NCI-H2171 (cell line): ENCODE results near the gene WBP2.

Experiments
- DNase-seq: peaks from one replicate; lab custom pipeline; 2025; lab: John Stamatoyannopoulos, UW

The WBP2 gene

GRCh38 chr17:75827308-75828075, 27.6 kb downstream of the WBP2 start:
- DNase-seq, result peak; percentile 73

DNA sequence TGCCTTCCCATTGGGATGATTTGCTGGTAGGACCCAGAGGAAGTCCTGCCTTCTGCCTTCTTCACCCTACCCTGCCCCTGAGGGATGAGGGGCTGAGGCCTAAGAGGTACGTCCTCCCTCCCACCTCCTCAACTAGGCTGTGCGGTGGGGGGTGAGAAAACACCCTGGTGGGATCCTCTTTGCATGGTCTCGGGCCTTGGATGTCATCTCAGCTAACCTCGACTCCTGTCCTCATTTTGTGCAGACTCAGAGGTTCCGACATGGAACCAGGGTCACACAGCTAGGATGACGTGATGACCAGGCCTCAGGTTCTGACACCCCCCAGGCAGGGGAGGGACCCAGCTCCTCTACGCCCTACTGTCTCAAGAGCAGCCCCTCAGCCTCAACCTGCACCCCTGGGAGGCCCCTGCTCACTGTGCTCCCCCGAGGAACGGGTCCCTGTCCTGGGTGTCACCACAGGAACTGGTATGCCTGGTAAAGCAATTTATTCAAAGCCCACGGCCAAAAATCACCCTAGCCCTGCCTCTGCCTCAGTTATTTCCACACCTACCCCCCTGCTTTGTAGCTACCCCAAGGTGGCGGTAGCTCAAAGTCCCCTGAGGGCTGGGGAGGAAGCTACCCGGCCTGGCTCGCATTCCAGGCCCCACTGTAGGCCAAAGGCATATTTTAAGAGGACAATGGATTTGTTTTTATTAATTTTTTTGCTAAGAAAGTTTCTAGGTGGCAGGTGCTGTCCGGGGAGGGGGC, 28.4 kb downstream of the WBP2 start:
- DNase-seq, result no peak

GRCh38 chr17:75825748-75826370, 29.3 kb downstream of the WBP2 start:
- DNase-seq, result no peak

DNA sequence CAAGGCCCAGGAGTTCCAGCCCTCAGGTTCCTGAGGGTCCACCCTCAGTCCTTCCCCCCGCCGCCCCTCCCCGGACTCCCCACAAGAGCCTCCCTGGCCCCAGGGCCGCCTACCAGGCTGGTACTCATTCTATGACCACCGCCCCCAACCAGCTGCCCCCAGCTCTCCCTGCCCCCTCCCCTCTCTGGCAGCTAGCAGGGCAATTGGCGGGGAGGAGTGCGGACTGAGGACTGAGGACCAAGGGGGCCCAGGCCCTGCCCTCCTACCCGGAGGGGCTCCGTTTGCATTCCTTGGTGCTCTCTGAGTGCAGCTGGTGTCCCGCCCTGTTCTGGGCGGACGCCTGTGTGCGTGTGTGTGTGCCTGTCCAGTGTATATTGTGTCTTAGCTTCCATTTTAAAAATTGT, 30.0 kb downstream of the WBP2 start:
- DNase-seq, result no peak

- no peak for DNase-seq
These were observed 30.5 kb downstream of the WBP2 start for GRCh38 chr17:75824666-75825065.

DNA sequence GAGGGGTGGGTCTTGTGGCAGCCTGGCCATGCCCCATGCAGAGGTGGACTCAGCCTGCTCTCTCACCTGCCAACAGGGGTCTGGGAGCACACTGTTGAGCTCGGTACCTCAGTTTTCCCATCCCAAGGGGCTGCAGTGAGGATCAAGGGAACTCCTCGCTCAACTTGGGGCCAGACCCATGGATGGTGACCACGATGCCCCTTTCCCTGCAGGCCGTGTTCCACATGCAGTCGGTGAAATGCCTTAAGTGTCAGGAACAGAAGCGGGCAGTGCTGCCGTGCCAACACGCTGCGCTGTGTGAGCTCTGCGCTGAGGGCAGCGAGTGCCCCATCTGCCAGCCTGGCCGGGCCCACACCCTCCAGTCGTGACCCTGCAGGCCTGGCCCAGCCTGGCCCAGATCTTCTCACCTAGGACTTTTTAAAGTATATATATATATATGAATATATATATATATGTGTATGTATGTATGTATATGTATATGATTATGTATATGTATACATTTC, 31.0 kb downstream of the WBP2 start:
- no peak for DNase-seq

- DNase-seq, result no peak
These were observed 31.7 kb downstream of the WBP2 start for GRCh38 chr17:75823257-75824041.

GRCh38 chr17:75822800-75823166, 32.4 kb downstream of the WBP2 start:
- no peak for DNase-seq

DNA sequence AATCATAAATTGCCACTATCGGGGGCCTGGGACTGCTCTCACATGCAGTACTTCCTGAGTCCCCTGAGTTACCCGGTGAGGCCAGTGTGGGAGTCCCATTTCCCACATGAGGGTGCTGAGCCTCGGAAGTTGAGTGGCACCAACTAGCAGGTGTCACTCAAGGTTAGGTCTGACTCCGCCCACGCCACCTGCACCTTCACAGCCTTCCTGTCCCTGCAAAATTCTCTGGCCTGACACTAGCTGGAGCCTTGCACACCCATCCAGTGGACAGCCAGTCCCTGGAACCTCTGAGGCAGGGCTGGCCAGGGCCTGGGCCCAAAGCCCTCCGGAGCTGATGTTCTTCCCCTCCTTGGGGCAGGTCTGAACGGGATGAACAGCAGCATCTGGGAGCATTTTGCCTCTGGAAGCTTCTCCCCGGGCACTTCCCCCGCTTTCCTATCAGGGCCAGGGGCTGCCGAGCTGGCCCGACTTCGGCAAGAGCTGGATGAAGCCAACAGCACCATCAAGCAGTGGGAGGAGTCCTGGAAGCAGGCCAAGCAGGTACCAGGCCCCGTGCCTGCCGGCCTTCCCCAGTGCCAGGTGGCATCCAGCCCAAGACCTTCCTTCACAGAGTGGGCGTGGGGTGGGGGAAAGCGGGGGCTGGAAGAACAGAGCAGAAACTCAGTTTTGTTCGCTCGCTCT, 32.9 kb downstream of the WBP2 start:
- peak; percentile 38 for DNase-seq

DNA sequence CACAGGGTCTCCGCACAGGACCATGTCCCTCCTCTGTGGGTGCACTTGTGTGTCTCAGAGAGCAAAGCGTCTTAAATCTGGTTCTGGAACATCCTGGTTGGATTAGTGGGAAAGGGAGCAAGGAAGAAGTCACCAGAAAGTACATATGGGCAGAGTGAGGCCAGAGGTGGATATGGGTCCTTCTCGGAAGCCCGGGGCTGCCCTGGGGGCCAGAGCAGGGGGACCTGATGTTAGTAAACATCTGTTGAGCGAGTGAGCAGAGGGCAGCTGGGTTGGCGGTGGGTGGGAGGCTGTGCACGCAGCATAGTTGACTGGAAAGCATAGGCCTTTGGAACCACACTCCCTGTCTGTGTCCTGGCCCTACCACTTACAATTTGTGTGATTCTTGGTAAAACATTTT, 33.6 kb downstream of the WBP2 start:
- DNase-seq, result no peak

DNA sequence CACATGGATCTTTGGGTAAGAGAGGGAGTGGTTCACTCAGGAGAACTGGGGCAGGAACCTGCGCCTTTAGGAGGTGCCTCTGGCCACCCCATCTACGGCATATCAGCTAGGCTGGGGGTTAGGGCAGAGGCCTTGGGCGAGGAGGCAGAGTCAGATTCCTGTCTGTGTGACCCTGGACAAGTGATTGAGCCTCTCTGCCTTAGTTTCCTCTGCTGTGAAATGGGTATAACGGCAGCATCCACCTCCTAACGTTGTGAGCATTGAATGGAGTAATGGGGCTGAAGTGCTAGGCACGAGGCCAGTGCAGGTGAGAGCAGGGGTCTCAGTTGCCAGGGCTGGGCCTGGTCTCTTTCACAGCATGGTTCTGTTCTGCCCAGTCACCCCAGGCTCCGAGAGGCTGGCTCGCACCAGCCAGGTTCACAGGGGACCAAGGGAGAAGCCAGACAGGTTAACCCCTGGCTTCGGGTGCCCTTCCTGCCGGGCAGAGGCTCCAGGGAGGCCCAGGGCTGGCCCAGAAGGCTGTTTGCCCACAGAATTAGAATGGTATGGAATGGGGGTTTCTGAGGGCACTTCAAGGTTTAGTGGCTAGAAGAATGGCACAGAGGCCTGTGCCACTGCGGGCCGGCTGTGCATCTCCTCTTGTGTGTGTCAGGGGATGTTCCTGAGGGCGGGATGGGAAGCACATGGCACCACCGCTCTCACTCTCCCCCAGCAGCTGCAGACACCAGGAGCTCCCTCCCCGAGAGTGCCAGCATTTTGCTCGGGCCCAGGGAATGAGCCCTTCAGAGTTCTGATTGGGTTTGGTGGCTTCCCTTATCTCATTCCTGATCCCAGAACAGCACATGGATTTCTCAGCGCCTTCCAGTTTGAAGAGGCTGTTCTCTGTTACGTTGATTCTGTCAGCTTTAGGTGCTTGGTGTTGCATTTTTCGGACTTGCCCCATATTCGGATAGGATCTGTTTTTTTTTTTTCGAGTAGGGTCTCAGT, 34.7 kb downstream of the WBP2 start:
- no peak for DNase-seq

DNA sequence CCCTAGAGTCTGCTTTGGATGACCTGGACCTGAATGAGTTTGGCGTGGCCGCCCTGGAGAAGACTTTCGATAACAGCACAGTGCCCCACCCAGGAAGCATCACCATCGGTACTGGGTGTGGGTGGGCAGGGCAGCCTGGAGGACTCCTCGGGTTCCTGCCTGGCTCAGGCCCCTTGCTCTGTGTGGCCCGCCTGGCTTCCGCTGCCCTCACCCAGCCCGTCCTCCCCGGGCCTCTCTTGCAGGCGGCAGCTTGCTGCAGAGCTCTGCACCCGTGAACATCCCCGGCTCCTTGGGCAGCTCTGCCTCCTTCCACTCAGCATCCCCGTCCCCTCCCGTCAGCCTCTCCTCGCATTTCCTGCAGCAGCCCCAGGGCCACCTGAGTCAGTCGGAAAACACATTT, 35.5 kb downstream of the WBP2 start:
- DNase-seq, result no peak

GRCh38 chr17:75819116-75819515, 36.0 kb downstream of the WBP2 start:
- DNase-seq, result no peak

DNA sequence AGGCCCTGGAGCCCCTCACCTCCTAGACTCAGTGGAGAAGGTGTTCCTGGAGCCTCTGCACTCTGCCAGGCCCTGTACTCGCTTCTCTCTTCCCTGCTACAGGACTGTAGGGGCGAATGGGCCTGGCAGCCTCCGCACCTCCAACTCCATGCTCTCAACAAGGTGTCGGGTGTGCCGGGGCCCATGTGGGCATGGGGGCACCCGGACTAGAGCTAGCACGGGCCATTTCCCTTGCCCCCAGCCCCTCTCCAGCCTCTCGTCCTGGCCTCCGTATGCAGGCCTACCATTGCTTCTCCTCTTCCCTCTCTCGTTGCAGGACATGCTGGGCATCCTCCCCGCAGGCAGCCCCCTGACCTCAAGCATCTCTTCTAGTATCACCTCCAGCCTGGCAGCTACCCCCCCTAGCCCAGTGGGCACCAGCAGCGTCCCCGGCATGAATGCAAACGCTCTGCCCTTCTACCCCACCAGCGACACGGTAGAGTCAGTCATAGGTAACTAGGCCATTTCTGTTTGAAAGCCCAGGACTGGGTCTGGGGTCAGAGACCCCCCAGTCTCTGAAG, 36.7 kb downstream of the WBP2 start:
- DNase-seq, result no peak

DNA sequence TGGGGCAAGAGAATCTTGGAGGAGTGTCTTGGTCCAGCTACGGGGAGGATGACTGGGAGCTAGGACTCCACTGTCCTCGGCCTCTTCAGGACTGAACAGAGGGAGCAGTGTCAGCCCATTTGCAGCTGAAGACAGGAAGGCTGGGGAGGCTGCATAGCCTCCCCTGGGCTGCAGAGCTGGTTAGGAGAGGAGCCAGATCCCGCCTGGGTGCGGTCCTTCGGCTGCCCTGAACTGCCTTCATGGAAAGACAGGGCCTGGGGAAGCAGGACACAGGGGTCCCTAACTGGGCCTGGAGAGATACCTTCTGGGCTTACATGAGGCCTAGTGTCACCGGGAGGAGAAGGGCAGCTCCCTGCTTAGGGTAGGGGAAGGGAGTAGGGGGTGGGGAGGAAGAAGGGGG, 37.6 kb downstream of the WBP2 start:
- DNase-seq, result no peak

GRCh38 chr17:75816693-75817092, 38.4 kb downstream of the WBP2 start:
- no peak for DNase-seq

- no peak for DNase-seq
These were observed 39.7 kb downstream of the WBP2 start for GRCh38 chr17:75815399-75815798.

GRCh38 chr17:75814900-75815373, 40.2 kb downstream of the WBP2 start:
- no peak for DNase-seq

DNA sequence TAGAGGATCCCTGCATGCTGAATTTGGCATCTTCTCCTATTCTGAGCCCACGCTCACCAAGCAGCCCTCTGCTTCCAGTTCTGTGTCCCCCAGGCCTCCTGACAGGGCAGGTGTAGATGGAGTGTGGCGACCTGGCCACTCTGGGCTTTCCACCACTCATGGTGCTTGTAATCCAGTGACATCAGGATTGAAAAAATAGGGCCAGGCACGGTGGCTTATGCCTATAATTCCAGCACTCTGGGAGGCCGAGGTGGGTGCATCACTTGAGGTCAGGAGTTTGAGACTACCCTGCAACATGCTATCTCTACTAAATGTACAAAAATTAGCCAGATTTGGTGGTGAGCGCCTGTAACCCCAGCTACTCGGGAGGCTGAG, 41.1 kb downstream of the WBP2 start:
- no peak for DNase-seq
